ENCODE results near the gene AMBN.

AMBN gene

DNA sequence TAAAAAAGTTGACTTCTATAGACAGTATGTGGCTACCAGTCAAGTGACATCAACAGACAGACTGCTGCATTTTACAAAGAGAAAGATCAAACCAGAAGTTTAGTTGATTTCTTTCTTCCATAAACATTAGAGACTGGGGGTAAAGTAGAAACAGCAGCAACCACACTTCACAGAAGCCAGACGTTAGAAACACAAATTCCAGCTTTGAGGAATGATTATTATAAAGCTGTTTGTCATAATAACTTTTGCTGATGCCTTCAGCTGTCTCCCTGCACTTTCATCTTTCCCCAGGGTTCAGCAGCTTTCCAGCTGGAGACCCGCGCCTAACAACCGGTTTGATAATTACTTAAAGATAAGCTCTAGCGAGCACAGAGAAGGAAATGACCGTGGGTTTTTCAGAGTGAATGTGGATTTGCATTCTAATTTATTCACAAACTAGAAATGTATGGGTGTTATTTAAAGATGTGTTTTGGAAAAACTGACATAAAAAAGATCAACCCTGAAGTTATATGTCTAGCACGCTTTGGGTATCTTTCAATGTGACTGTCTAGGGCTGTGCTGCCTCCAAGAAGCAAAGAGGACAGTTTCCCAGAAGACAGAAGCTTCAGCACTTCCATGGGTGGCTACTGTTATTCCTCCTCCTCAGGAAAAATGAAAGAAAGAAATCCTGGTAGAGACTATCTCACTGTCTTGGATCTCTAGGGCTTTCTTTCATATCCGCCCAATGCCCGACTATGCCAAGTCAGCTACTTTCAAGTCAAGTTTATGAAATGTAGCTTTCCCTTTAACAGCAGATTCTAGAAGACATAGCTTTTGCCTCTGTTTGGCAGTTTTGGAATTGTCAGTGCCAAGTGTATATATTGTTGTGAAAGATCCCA lies 21.5 kb downstream of the AMBN start:
- Histone ChIP-seq H3K36me3 (ENCODE audit: control insufficient read depth in 2 of 2, insufficient read depth in 1 of 2, low read length in 2 of 2) (no peaks in the 10 kb centered on the region), H3K4me3 (ENCODE audit: low read depth, low read length) (no peak overlapping the region), H3K4me1 (ENCODE audit: control insufficient read depth, insufficient read depth, low read length) (no peaks in the 10 kb centered on the region), H3K9me3 (ENCODE audit: control insufficient read depth, insufficient read depth, low read depth, low read length) (no peaks in the 10 kb centered on the region), H3K27ac (ENCODE audit: extremely low read depth, low read depth, low read length) (no peak overlapping the region)
- TF ChIP-seq, protein P1, sequence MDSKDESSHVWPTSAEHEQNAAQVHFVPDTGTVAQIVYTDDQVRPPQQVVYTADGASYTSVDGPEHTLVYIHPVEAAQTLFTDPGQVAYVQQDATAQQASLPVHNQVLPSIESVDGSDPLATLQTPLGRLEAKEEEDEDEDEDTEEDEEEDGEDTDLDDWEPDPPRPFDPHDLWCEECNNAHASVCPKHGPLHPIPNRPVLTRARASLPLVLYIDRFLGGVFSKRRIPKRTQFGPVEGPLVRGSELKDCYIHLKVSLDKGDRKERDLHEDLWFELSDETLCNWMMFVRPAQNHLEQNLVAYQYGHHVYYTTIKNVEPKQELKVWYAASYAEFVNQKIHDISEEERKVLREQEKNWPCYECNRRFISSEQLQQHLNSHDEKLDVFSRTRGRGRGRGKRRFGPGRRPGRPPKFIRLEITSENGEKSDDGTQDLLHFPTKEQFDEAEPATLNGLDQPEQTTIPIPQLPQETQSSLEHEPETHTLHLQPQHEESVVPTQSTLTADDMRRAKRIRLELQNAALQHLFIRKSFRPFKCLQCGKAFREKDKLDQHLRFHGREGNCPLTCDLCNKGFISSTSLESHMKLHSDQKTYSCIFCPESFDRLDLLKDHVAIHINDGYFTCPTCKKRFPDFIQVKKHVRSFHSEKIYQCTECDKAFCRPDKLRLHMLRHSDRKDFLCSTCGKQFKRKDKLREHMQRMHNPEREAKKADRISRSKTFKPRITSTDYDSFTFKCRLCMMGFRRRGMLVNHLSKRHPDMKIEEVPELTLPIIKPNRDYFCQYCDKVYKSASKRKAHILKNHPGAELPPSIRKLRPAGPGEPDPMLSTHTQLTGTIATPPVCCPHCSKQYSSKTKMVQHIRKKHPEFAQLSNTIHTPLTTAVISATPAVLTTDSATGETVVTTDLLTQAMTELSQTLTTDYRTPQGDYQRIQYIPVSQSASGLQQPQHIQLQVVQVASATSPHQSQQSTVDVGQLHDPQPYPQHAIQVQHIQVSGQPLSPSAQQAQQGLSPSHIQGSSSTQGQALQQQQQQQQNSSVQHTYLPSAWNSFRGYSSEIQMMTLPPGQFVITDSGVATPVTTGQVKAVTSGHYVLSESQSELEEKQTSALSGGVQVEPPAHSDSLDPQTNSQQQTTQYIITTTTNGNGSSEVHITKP (tag by site-specific recombination; IDR thresholded peaks at IDR 0.05): 0 out of 2 replicates have a peak, but pooled peaks have one; percentile 44
- TF ChIP-seq TCF7L2 (IDR thresholded peaks at IDR 0.05; ENCODE audit: borderline replicate concordance, low read depth, low read length): 0 out of 2 replicates have a peak, but pooled peaks have one; percentile 44
- peak; percentile 59; the same call in 1 of the 2 replicates for TF ChIP-seq TRIM28 (IDR thresholded peaks at IDR 0.05; ENCODE audit: borderline replicate concordance, low read length)
- TF ChIP-seq ZNF433 (tag by site-specific recombination; IDR thresholded peaks at IDR 0.05; ENCODE audit: low read depth): no peak
- peak; percentile 76 for TF ChIP-seq ZNF335 (tag by site-specific recombination; conservative IDR thresholded peaks at IDR 0.05)
- CTCF ChIA-PET: interaction anchor here (0.6 to 0.7 kb wide), 2 partner anchors 50 to 79 kb away, joined by 3 to 4 read pairs; no protein-coding TSS in a partner anchor
- POLR2A ChIA-PET: no interaction called here

DNA sequence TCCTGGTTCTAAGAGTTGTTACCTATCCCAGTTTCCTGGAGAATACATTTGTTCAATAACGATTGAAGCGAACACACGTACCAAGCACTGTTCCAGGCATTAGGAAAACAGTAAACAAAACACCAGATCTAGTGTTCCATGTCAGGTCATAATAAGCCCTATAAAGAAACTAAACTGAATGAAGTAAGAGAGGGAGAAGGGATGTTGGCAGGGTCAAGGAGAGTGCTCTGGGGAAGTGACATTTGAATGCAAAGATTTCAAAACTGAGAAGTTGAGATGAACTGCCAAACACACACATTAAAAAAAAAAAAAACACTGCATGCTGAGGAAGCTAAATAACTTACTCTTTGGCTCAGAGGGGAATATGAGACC lies 22.1 kb downstream of the AMBN start:
- POLR2A ChIA-PET: no interaction called here

DNA sequence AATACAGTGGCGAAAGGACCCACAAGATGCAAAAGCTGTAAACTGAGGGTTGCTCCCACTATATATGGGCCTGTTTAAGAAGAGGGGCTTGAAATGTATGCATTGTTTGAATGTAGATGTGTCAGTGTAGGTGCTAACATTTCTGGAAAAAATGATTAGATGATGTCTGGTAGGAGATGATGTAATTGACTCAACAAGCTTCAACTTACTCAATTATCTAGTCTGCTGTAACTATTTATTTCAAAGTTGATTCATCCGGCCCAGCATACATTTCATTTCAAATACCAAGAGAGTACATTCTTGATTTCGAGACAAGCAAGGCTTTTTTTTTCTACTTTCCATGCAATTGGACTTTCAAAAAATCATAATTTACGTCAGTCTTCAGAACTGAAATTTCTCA lies 27.2 kb downstream of the AMBN start:
- Histone ChIP-seq H3K36me3 (ENCODE audit: control insufficient read depth in 2 of 2, insufficient read depth in 1 of 2, low read length in 2 of 2) (no peaks in the 10 kb centered on the region), H3K4me1 (ENCODE audit: control insufficient read depth, insufficient read depth, low read length) (no peaks in the 10 kb centered on the region), H3K27ac (ENCODE audit: extremely low read depth, low read depth, low read length) (no peak overlapping the region), H3K4me3 (ENCODE audit: low read depth, low read length) (no peak overlapping the region), H3K9me3 (ENCODE audit: control insufficient read depth, insufficient read depth, low read depth, low read length) (no peaks in the 10 kb centered on the region)
- POLR2A ChIA-PET: no interaction called here
- CTCF ChIA-PET: no interaction called here
- TF ChIP-seq ZNF677 (tag by site-specific recombination; IDR thresholded peaks at IDR 0.05) (no peak), ZNF521 (tag by site-specific recombination; IDR thresholded peaks at IDR 0.05) (no peak), KLF7 (tag by site-specific recombination; IDR thresholded peaks at IDR 0.05; ENCODE audit: borderline replicate concordance) (no peak), KLF1 (tag by site-specific recombination; IDR thresholded peaks at IDR 0.05) (no peak)
- TF ChIP-seq, protein P1 (tag by site-specific recombination; IDR thresholded peaks at IDR 0.05): no peak

More for the DNA sequence above, 22.1 kb downstream of the AMBN start:
- no peaks in the 10 kb centered on the region for H3K36me3 ChIP-seq (ENCODE audit: control insufficient read depth in 2 of 2, insufficient read depth in 1 of 2, low read length in 2 of 2)
- no peak overlapping the region for H3K27ac ChIP-seq (ENCODE audit: extremely low read depth, low read depth, low read length)
- CTCF ChIA-PET: interaction anchor here (0.6 kb wide), 1 partner anchor 78 kb away, joined by 4 read pairs; no protein-coding TSS in a partner anchor
- no peaks in the 10 kb centered on the region for H3K9me3 ChIP-seq (ENCODE audit: control insufficient read depth, insufficient read depth, low read depth, low read length)
- no peaks in the 10 kb centered on the region for H3K4me1 ChIP-seq (ENCODE audit: control insufficient read depth, insufficient read depth, low read length)
- no peak overlapping the region for H3K4me3 ChIP-seq (ENCODE audit: low read depth, low read length)
- peak; percentile 45; the same call in 1 of the 2 replicates for TF ChIP-seq ZNF335 (tag by site-specific recombination; conservative IDR thresholded peaks at IDR 0.05)
- TF ChIP-seq ZNF223 (tag by site-specific recombination; IDR thresholded peaks at IDR 0.05): no peak
